ENCODE results near the gene WSCD2.

WSCD2 gene

GRCh38 chr12:108176292-108176691, 47.2 kb downstream of the WSCD2 start:
- H3K4me2 ChIP-seq (ENCODE audit: low read depth, low read length, poor library complexity, severe bottlenecking), result no peak overlapping the region
- H3K27me3 ChIP-seq (ENCODE audit: insufficient read depth, low read length, poor library complexity, severe bottlenecking), result no peaks in the 10 kb centered on the region
- H3K9me3 ChIP-seq (ENCODE audit: insufficient read depth, low read depth, low read length), result no peaks in the 10 kb centered on the region
- no peak overlapping the region for H3K4me3 ChIP-seq (ENCODE audit: low read length, poor library complexity, severe bottlenecking)
- no peak overlapping the region for H3K9ac ChIP-seq (ENCODE audit: low read depth, low read length, poor library complexity, severe bottlenecking)
- no peaks in the 10 kb centered on the region for H4K20me1 ChIP-seq (ENCODE audit: insufficient read depth, low read length, poor library complexity, severe bottlenecking)
- no peaks in the 10 kb centered on the region for H3F3A ChIP-seq (ENCODE audit: low read depth)
- H3K4me1 ChIP-seq (ENCODE audit: insufficient read depth, low read length, poor library complexity, severe bottlenecking), result no peaks in the 10 kb centered on the region
- no peaks in the 10 kb centered on the region for H3K36me3 ChIP-seq (ENCODE audit: insufficient read depth, low read length)
- no peaks in the 10 kb centered on the region for H3K79me2 ChIP-seq (ENCODE audit: insufficient read depth, low read length)
- no peaks in the 10 kb centered on the region for H3K9me2 ChIP-seq (replicated peaks; ENCODE audit: low read depth, low read length)
- TF ChIP-seq EZH2phosphoT487 (IDR thresholded peaks at IDR 0.05; ENCODE audit: borderline replicate concordance) (no peak), CTCF (conservative IDR thresholded peaks at IDR 0.05; ENCODE audit: low read length) (no peak)
- no peak overlapping the region for H2AFZ ChIP-seq (ENCODE audit: low read length)

- no peaks in the 10 kb centered on the region for H3K9me2 ChIP-seq (replicated peaks; ENCODE audit: low read depth, low read length)
- no peaks in the 10 kb centered on the region for H3F3A ChIP-seq (ENCODE audit: low read depth)
- H3K36me3 ChIP-seq (ENCODE audit: insufficient read depth, low read length), result no peaks in the 10 kb centered on the region
- no peaks in the 10 kb centered on the region for H3K9me3 ChIP-seq (ENCODE audit: insufficient read depth, low read depth, low read length)
- H3K9ac ChIP-seq (ENCODE audit: low read depth, low read length, poor library complexity, severe bottlenecking), result no peak overlapping the region
- H2AFZ ChIP-seq (ENCODE audit: low read length), result no peak overlapping the region
- no peaks in the 10 kb centered on the region for H3K79me2 ChIP-seq (ENCODE audit: insufficient read depth, low read length)
- no peaks in the 10 kb centered on the region for H3K4me1 ChIP-seq (ENCODE audit: insufficient read depth, low read length, poor library complexity, severe bottlenecking)
- H3K27me3 ChIP-seq (ENCODE audit: insufficient read depth, low read length, poor library complexity, severe bottlenecking), result no peaks in the 10 kb centered on the region
- H3K4me2 ChIP-seq (ENCODE audit: low read depth, low read length, poor library complexity, severe bottlenecking), result no peak overlapping the region
- no peak overlapping the region for H3K4me3 ChIP-seq (ENCODE audit: low read length, poor library complexity, severe bottlenecking)
- H4K20me1 ChIP-seq (ENCODE audit: insufficient read depth, low read length, poor library complexity, severe bottlenecking), result no peaks in the 10 kb centered on the region
- TF ChIP-seq EZH2phosphoT487 (IDR thresholded peaks at IDR 0.05; ENCODE audit: borderline replicate concordance) (no peak), CTCF (conservative IDR thresholded peaks at IDR 0.05; ENCODE audit: low read length) (no peak)
These were observed 48.0 kb downstream of the WSCD2 start for GRCh38 chr12:108177131-108177530.

GRCh38 chr12:108179305-108179704, 50.2 kb downstream of the WSCD2 start:
- Histone ChIP-seq H3K4me2 (ENCODE audit: low read depth, low read length, poor library complexity, severe bottlenecking) (no peak overlapping the region), H3K27me3 (ENCODE audit: insufficient read depth, low read length, poor library complexity, severe bottlenecking) (no peaks in the 10 kb centered on the region), H3K36me3 (ENCODE audit: insufficient read depth, low read length) (no peaks in the 10 kb centered on the region), H3K4me1 (ENCODE audit: insufficient read depth, low read length, poor library complexity, severe bottlenecking) (no peaks in the 10 kb centered on the region), H2AFZ (ENCODE audit: low read length) (no peak overlapping the region), H3K9me3 (ENCODE audit: insufficient read depth, low read depth, low read length) (no peaks in the 10 kb centered on the region), H3K9me2 (replicated peaks; ENCODE audit: low read depth, low read length) (no peaks in the 10 kb centered on the region), H3K79me2 (ENCODE audit: insufficient read depth, low read length) (no peaks in the 10 kb centered on the region), H3F3A (ENCODE audit: low read depth) (no peaks in the 10 kb centered on the region), H3K4me3 (ENCODE audit: low read length, poor library complexity, severe bottlenecking) (no peak overlapping the region), H4K20me1 (ENCODE audit: insufficient read depth, low read length, poor library complexity, severe bottlenecking) (no peaks in the 10 kb centered on the region), H3K9ac (ENCODE audit: low read depth, low read length, poor library complexity, severe bottlenecking) (no peak overlapping the region)
- no peak for TF ChIP-seq CTCF (conservative IDR thresholded peaks at IDR 0.05; ENCODE audit: low read length)
- TF ChIP-seq EZH2phosphoT487 (IDR thresholded peaks at IDR 0.05; ENCODE audit: borderline replicate concordance), result no peak

Measured in Loucy (cell line).